ENCODE data around the gene STMN3.

GRCh38 chr20:63596423-63596822 is 56.8 kb downstream of the STMN3 start:
- no peak for TF ChIP-seq CTCF (IDR thresholded peaks at IDR 0.05)
- no peak for TF ChIP-seq POLR2A (IDR thresholded peaks at IDR 0.05)

All from lower leg skin (tissue), 3 donors.